Measurements from ENCODE around the gene TSR1.
A peak's percentile ranks its signal among the peaks of the same experiment; 100 is the strongest.

The TSR1 gene

DNA sequence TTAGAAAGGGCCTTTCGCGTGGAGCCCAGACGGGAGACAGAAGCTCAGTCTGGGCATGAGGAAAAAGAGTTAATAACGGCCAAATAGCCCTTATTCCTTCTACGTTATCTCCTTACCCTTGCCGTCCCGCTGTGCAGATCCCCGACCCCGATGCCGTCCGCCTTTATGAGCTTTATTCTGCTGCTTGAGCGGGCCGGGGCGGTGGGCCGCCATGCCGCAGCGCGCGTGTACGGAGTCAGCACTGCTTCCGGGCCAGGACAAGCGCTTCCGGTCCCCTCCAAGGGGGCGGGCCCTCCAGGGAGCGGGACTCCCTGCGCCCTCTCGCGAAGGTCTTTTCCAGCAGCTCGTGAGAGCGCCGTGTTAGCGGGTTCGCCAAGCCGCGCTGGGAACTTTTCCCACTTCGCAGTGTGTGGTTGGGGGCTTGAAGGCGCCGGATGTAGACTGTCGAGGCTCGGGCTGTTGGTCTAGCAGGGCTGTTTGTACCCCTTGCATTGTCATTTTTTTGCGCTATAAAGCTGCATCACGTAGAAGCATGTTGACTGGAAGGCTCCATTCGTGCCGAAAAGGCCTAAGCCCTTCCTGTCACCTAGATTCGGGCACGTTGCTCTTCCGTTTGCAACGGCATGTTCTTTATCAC, at the start of gene TSR1:
TSR1 (minus strand) TSS at position 243 of the 637 bp plus-strand sequence; CDS start at position 213, 30 bp downstream.
- DNase-seq (ENCODE audit: low spot score), result peak; percentile 89

DNA sequence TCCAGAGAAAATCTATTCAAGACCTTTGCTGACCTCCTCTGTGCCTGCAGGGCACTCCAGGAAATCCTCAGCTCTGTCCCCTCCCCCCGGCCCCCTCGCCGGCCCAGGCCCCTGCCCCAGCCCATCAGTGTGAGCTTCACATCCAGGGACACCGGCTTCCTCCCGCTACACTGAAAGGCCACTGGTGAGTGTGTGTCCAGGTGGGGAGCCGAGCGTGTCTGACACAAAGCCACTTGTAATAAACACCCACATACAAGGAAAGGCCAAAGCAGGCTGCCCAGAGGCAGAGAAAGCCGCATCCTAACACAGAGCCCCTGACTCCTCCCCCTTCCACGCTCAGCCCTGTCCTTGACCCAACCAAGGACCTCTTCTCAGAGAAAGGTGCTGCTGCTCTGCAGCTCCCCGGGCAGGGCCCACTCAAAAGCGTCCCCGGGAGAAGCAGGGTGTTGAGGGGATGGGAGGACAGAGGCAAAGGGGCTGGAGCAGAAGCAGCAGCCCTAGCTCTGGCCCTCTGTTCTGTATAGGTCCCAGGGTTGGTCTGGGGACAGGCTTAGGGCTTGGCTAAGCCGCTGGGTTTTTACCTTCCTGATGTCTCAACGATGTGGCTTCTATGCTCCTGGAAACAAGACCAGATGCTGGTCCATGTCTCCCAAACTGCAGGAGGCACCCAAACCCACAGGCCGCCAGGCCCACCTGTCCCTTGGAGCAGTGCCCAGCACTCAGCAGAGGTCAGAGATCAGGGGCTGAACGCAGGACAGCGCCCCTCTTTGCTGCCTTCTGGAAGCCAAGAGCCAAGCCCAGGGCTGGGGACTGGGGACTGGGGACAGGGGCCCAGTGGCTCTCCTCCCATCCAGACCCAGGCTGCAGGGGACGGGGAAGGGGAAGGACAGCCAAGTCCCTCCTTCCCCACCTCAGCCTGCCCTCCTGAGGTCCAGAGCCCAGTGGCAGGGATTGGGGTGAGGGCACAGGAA, 49.3 kb upstream of the TSR1 start:
- no peak for DNase-seq (ENCODE audit: low spot score)

DNA sequence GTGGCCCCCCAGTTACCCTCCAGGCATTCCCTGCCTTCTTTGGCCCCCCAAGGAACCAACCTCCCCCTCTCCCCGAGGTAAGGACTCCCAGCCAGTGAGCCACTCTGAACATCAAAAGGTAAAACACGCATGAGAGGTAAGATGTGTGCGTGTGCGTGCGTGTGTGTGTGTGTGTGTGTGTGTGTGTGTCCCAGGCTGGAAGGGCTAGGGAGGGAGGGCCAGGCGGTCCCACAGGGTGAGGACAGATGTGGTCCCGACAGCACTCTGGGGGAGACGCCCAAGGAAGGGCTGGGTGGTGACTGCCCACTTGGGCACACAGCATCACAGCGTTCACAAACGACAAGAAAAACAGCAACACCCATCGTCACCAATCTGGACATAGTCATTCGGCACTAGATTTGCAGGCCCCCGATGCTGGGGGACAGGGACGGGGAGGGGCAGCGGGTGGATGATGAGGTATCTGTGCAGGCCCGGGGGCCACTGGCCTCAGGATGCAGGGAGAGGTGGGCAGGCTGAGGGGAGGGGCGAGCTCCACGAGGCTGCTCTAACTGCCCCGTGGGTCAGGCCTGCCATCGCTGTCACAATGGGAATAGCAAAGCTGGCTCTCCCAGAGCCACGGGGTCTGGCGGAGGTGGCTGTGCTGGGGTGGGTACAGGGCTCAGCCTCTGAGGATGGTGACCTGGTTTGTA, 48.3 kb upstream of the TSR1 start:
- no peak for DNase-seq (ENCODE audit: low spot score)

DNA sequence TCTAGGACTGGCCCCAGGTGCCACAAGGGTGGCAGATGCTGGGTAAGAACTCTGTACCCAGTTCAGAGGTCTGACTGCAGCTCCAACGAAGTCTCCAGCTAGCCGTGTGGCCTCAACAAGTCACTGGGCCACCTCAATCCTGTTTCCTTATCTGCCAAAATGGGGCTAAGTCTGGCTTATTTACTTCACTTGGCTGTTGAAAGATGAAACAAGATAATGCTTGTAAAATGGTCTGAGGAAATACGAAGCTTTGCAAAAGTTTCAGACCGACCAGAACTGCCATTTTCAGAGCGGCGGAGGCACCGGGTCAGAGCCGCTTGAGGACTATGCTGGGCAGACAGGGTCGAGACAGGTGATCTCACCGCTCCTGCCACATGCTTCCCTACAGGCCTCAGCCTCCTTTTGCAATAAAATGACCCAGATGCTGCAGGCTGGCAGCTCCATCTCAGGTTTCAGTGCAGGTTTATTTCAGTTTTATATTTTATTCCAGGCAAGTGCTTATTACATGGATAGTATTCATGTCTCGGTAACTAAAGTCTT, 47.4 kb upstream of the TSR1 start:
- DNase-seq (ENCODE audit: low spot score), result no peak

DNA sequence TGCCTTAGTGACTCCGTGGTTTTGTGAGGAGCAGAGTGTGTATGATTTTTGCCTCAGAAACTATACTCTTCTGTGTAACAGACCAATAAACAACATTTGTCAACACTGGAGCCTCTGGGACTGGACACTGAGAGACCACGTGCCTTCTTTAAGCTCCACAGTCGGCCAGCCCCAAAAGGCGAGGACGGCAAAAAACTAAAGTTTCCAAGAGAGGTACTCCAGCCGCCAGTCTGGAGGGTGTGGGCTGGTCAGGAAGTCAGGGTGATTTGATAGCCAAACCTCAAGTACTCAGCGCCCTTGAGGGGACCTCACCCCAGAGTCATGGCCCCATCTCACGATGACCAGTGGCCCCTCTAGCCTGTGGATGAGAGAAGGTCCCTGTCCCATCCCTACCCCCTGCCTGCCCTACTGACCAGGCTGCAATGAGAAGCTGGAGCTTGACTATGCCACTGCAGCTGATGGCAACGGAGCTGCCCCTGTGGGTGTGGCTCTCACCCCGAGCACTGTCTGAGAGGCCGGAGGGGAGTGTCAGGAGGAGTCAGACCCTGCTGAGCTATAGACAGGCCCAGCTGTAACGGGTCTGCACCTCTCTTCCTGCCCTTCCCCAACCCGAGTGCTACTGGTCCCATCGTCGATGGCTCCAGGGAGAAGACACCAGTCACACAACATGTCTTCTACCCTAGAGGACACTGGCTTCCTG, 44.8 kb upstream of the TSR1 start:
- no peak for DNase-seq (ENCODE audit: low spot score)

DNA sequence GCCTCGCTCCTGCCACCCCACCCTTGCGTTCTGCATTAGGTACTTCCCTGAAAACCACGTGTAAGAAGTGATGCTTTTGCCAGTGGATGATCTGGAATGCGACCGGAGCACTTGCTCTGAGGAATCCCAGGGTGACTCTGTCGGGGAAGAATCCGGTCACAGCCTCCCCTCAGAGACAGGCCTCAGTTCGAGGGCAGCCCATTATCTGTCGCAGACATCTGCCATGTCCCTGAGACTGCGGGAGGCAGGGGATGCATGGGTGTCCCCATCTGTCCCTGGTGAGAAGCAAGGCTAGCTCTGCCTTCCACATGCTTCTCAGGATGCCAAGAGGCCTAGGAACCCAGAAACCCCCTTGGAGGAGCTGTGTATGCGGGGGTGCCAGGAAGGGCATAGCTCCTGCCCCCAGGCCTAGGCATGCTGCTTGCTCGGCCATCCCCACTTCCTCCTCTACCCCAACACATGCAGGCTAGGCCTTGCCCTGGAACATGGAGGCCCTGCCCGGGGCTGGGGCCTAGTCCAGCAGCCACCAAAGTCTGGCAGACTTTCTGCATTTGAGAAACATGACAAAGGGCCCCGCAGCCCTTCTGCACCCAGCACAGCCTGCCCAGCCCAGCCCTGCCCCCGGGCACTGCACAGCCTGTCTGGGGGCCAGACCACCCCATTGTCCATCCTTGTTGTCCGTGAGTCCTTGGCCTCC, 44.1 kb upstream of the TSR1 start:
- no peak for DNase-seq (ENCODE audit: low spot score)

DNA sequence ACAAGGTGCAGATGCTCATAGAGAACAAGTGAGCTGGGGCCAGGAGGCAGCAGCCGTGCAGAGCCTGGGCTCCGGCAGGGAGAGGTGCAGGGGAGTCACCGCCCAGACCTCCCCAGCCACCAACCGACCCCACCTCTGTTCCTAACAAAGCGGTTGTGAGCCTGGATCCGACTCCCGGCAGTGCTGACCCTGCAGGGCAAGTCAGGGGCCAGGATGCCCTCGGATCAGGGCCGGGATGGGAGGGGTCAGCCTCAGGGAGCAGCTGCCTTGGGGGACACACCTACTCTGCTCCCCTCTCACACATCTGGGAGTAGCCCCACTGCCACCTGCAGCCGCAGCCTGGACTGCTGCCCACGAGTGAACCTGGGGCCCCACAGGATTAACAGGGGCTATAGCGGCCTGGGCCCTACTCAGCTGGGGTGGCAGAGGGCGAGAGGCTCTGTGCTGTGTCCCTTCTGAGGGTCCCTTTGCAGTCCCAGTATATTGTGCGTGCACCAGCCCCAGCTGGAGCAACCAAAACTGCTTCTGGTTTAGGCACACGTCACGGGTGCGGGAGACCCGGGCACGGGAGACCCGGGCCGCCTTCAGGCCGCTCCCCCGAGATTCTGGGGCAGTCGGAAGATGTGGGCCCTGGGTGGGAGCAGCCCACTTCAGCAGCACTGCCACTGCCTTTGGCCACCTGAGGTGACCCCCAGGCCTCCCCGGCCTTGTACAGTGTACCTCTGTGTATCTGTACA, 43.4 kb upstream of the TSR1 start:
- DNase-seq (ENCODE audit: low spot score), result no peak

DNA sequence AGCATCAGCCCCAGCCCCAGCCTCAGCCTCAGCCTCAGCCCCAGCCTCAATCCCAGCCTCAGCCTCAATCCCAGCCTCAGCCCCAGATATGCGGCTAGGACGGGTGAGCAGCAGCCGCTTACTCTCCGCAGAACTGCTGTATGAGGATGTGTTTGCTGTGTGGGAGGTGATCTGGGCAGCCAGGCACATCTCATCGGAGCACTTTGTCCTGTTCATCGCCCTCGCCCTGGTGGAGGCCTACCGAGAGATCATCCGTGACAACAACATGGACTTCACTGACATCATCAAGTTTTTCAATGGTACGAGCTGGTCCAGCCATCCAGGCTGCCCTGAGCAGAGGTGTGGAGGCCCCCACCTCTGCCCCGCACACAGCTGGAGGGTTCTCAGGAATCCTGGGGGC, 42.6 kb upstream of the TSR1 start:
- DNase-seq (ENCODE audit: low spot score), result no peak

DNA sequence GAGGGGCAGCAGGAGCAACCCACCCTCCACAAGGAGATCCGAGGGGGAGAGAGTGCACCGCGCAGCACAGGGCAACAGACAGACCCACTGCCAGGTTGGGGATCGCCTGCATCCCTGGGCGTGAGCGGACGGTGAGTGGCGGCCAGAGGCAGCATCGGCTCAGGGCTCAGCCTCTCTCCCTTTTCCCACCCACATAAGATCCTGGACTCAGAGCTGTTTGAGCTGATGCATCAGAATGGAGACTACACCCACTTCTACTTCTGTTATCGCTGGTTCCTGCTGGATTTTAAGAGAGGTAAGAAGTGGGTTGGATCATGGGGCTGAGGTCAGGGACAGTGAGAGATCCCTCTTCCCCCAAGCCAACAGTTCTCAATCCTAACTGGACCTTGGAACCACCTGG, 41.4 kb upstream of the TSR1 start:
- DNase-seq (ENCODE audit: low spot score), result no peak

DNA sequence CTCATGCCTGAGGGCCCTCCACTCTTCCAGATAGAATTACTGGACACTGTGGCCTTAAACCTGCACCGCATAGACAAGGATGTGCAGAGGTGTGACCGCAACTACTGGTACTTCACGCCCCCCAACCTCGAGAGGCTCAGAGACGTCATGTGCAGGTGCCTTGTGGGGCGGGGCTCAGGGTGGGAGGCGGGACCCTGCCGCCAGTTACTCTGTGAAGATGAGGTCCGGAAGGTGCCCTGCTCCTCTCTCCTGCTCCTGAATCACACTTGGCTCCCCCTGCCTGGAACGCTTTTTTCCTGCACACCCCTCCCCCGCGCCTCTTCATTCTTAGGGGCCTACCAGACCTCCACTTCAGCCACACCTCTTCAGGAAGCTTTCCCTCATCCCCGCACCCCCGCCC, 39.9 kb upstream of the TSR1 start:
- DNase-seq (ENCODE audit: low spot score), result no peak

DNA sequence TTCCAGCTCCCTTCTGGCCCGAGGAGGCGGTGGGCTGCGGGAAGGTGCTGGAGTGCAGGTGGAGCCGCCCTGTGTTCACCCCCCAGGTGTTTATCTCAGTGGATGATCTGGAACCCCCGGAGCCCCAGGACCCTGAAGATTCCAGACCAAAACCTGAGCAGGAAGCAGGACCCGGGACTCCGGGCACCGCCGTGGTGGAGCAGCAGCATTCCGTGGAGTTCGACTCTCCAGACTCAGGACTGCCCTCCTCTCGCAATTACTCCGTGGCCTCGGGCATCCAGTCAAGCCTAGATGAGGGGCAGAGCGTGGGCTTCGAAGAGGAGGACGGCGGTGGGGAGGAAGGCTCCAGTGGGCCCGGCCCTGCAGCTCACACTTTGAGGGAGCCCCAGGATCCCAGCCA, 39.1 kb upstream of the TSR1 start:
- no peak for DNase-seq (ENCODE audit: low spot score)

DNA sequence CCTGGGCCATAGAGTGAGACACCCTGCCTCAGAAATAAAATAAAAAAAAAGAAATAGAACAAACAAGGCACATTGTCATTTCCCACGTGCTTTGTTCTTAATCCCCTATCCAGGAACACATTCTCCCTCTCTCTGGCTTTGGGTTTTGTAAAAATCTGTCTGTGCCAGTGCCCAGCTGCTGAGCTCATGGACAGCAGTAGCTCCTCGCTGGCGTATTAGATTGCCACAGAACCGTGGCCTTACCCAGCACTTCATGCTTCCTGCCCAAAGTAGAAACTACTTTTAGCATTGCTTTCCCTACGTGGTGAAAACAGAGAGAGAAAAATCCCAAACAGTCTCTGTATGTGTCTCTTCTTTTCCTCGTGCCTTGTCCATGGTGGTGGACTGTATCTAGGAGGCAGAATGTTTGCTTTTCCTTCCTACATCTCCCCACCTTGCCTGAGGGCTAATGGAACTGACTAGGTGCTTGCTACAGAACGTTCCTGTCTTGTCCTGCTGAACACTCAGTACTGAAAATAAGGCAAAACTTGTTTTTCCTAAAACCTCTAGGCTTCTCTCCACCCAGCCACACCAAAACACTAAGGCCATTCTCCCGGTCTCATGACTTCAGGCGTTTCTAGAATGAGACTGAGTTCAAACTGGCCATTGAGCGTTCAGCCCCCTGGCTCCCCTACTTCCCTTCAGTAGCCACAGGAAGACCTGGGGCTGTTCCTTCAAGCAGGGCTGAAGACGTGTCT, 38.5 kb upstream of the TSR1 start:
- no peak for DNase-seq (ENCODE audit: low spot score)

DNA sequence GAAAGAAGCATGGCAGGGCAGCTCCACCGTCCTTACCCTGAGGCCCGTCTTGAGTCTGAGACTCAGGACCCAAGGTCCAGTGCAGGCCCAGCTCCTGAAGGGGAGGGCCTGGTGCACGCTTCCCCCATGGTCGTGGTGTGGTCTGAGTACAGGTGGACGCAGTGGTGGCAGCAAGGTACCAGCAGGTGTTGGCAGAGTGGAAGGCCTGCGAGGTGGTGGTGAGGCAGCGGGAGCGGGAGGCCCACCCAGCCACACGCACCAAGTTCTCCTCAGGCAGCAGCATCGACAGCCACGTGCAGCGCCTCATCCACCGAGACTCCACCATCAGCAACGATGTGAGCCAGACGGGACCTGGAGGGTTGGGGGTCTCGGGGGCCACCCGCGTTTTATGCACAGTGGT, 36.9 kb upstream of the TSR1 start:
- no peak for DNase-seq (ENCODE audit: low spot score)

DNA sequence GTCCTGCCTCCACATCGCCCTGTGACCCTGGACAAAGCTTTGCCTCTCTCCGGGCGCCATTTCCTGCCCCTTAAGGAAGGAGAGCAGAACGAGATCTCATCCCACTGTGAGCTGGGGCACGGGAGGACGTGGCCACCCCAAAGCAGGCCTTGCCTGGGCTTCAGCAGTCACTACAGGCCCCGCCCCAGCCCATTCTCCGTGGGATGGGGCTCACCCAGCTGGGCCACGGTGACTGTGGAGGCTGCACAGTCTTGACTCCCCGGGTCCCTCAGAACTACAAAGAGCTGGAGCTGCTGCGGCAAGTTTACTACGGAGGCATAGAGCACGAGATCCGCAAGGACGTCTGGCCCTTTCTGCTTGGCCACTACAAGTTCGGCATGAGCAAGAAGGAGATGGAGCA, 36.4 kb upstream of the TSR1 start:
- DNase-seq (ENCODE audit: low spot score), result no peak

DNA sequence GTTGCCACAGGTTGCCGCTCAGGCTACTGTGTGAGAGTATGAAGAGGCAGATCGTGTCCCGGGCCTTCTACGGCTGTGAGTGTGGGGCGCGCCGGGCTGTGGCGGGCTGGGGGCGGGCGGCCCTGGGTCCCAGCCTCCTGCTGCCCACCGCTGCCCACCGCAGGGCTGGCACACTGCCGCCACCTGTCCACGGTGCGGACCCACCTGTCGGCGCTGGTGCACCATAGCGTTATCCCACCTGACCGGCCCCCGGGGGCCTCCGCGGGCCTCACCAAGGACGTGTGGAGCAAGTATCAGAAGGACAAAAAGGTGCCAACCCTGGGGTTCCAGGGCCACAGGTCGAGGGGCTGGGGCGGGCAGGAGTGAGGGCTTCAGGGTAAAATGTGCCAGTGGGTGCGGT, 35.9 kb upstream of the TSR1 start:
- DNase-seq (ENCODE audit: low spot score), result no peak

DNA sequence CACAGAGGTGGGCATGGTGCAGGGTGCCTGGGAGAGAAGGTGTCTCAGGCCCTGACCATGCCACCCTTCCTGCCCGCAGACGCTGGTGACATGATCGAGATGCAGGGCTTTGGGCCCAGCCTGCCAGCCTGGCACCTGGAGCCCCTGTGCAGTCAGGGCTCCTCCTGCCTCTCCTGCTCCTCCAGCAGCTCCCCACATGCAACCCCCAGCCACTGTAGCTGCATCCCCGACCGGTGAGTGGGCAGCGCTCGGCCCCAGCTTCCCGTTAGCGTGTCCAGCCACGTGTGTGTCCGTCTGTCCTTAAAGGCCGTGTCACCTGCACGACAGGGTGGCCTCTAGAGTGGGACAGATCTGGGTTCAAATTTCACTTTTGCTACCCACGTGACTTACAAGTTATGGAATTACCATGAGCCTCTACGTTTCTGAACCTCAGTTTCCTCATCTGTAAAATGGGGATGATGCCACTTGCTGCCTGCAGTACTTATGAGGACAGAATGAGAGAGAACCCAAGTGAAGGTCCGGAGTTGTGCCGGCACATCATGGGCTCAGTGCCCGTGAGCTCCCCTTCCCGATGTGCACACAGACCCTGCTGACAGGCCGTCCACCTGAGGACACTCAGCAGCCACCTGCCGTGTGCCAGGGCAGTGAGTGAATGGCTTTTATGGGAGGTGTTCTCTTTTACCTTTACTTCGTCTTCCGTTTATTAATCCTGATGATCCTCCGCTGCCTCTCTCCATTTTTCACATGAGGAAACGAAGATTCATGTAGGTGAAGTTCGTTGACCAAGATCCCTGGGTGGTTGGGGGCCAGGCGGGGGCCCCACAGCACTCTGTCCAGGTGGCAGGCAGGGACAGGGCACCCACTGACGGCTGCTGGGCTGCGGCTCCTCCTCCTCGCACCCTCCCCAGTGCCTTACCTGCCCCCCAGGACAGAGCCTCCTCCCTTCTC, 35.2 kb upstream of the TSR1 start:
- no peak for DNase-seq (ENCODE audit: low spot score)

DNA sequence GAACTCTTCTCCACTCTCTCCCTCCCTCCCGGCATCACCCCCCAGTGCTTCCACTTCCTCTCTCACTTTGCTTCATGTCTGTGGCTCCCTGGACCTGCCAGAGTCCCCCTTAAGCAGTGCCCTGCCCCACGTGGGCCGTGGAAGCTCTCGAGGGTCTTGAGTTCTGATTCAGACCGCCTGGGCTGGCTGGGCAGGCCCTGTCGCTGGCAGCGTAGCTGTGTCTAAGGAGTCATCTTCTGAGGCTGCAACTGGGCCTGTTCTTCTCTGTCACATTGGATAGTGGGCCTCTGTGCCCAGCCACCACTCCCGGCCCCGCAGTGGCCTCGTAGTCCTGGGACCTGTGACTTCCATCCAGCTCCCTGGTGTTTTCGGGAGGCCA, 33.9 kb upstream of the TSR1 start:
- no peak for DNase-seq (ENCODE audit: low spot score)

DNA sequence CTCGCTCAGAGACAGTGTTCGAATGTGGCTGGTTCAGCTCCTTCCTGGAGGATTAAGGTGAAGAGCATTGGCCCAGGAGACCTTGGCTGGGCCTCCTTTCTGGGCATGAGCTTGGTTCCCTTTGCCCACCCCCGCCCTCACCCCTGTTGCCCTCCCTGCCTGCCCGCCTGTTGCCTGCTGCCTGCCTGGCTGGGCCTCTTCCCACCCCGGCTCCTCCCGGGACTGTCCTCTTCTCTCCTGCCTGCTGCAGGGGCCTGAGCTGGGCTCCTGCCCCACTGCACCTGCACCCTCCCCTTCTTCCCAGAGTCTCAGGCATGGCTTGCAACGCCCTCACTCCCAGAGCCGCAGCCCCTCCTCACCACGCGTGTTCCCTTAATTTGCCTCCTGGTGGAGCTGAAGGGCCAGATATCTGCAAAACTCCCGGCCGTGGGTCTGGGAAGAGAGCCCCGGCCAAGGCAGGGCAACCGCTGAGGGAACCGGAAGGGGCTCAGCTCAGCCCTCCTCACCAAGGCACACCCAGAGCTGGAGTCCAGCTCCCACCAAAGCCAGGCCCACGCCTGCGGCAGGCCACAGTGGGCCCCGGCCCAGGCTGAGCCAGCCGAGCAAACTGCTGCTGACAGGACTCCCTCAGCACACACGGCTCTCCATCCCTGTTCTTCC, 33.4 kb upstream of the TSR1 start:
- DNase-seq (ENCODE audit: low spot score), result peak; percentile 58

Measured in HuH-7 (cell line).